Type B pancreatic cell (in vitro differentiated cells): ENCODE measurements around the gene SLC6A11. TPM values are rescaled to one million over a fixed set of nuclear protein-coding genes. Genes with fewer than 3 reads are reported as not detected.

Source experiments
- DNase-seq: peaks from one replicate; pipeline ENCODE4 v3.0.0; 2021; ENCODE audit warnings: mixed read lengths; ENCODE audit not compliant: unreplicated experiment; ENCODE audit errors: extremely low spot score
- H3K27ac Mint-ChIP-seq: 2 replicates; pipeline ENCODE4 v1.8.0; 2021; ENCODE audit warnings: mild to moderate bottlenecking, mixed read lengths
- H3K27me3 Mint-ChIP-seq: 2 replicates; pipeline ENCODE4 v1.8.0; 2021; ENCODE audit warnings: mixed read lengths
- H3K36me3 Mint-ChIP-seq: 2 replicates; pipeline ENCODE4 v1.8.0; 2021; ENCODE audit warnings: mixed read lengths
- H3K4me1 Mint-ChIP-seq: one replicate; pipeline ENCODE4 v1.8.0; 2021; ENCODE audit warnings: mixed read lengths; ENCODE audit not compliant: unreplicated experiment
- H3K4me3 Mint-ChIP-seq: 2 replicates; pipeline ENCODE4 v1.8.0; 2021; ENCODE audit warnings: mild to moderate bottlenecking, mixed read lengths
- H3K9me3 Mint-ChIP-seq: 2 replicates; pipeline ENCODE4 v1.8.0; 2021; ENCODE audit warnings: mixed read lengths
- CTCF ChIP-seq: fragments of 200-600 bp; sonication (generic); conservative IDR thresholded peaks from 2 replicates; pipeline ENCODE4 v1.5.0; 2021; ENCODE audit warnings: antibody characterized with exemption, mild to moderate bottlenecking
- total RNA-seq: library from RNA; stranded (reverse); gene quantifications from 2 replicates; pipeline ENCODE4 v1.2.1, GENCODE V29; 2021; ENCODE audit warnings: low replicate concordance

Gene SLC6A11
- total RNA-seq, 1 donor from 2014 or later, result 3.0 TPM

- H3K9me3 Mint-ChIP-seq, result no peaks in the 10 kb centered on the region
- H3K4me1 Mint-ChIP-seq, result no peaks in the 10 kb centered on the region
- peaks cover 31% of the 10 kb centered on the region for H3K27me3 Mint-ChIP-seq
- no peak overlapping the region for H3K4me3 Mint-ChIP-seq
- H3K27ac Mint-ChIP-seq, result no peak overlapping the region
- no peaks in the 10 kb centered on the region for H3K36me3 Mint-ChIP-seq
- no peak for TF ChIP-seq CTCF
- DNase-seq, result no peak
These were observed 60.6 kb downstream of the SLC6A11 start for GRCh38 chr3:10876661-10877060.

- H3K4me3 Mint-ChIP-seq, result no peak overlapping the region
- H3K27ac Mint-ChIP-seq, result no peak overlapping the region
- no peaks in the 10 kb centered on the region for H3K36me3 Mint-ChIP-seq
- no peaks in the 10 kb centered on the region for H3K4me1 Mint-ChIP-seq
- TF ChIP-seq CTCF, result no peak
- H3K9me3 Mint-ChIP-seq, result no peaks in the 10 kb centered on the region
- DNase-seq, result no peak
- H3K27me3 Mint-ChIP-seq, result peaks cover 34% of the 10 kb centered on the region
These were observed 66.8 kb downstream of the SLC6A11 start for GRCh38 chr3:10882851-10883250.

- Mint-ChIP-seq H3K27ac (no peak overlapping the region), H3K36me3 (no peaks in the 10 kb centered on the region), H3K27me3 (peaks cover 34% of the 10 kb centered on the region), H3K9me3 (no peaks in the 10 kb centered on the region), H3K4me3 (no peak overlapping the region), H3K4me1 (no peaks in the 10 kb centered on the region)
- peak; percentile 72 for TF ChIP-seq CTCF
- no peak for DNase-seq
These were observed 67.6 kb downstream of the SLC6A11 start for GRCh38 chr3:10883478-10884234.

DNA sequence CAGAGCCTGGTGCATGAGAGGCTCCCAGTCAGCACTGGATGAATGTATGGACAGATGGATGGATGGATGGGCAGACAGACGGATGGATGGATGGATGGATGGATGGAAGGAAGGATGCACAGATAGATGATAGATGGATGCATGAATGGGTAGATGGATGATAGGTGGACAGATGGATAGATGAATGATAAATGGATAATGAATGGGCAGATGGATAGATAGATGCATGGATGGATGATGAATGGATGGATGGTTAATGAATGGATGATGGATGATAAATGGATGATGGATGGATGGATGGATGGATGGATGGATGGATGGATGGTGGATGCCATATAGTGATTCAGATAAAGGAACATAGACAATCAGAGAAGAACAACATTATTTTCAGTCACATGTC is 71.0 kb downstream of the SLC6A11 start:
- H3K4me1 Mint-ChIP-seq, result no peaks in the 10 kb centered on the region
- no peaks in the 10 kb centered on the region for H3K36me3 Mint-ChIP-seq
- no peak for TF ChIP-seq CTCF
- no peak overlapping the region for H3K27ac Mint-ChIP-seq
- peaks cover 5% of the 10 kb centered on the region for H3K9me3 Mint-ChIP-seq
- H3K27me3 Mint-ChIP-seq, result peaks cover 26% of the 10 kb centered on the region
- DNase-seq, result no peak
- H3K4me3 Mint-ChIP-seq, result no peak overlapping the region

GRCh38 chr3:10888518-10889090 is 72.6 kb downstream of the SLC6A11 start:
- no peak overlapping the region for H3K27ac Mint-ChIP-seq

More at GRCh38 chr3:10888518-10889090, 72.6 kb downstream of the SLC6A11 start:
- DNase-seq, result no peak
- peaks cover 5% of the 10 kb centered on the region for H3K9me3 Mint-ChIP-seq
- no peaks in the 10 kb centered on the region for H3K36me3 Mint-ChIP-seq
- peaks cover 23% of the 10 kb centered on the region for H3K27me3 Mint-ChIP-seq
- no peak for TF ChIP-seq CTCF
- no peaks in the 10 kb centered on the region for H3K4me1 Mint-ChIP-seq
- no peak overlapping the region for H3K4me3 Mint-ChIP-seq
